Fibroblast of lung (primary cell): ENCODE measurements around the gene USH2A. TPM values are rescaled to one million over a fixed set of nuclear protein-coding genes. Genes with fewer than 3 reads are reported as not detected.

Experiments
- DNase-seq, 2 donors: peaks; one replicate each; pipeline versions ENCODE4 v3.0.0 to v3.0.0-alpha.2; 2010; ENCODE audit warnings: low read depth in 2 of 2
- H2AFZ ChIP-seq: 2 replicates; pipeline ENCODE4 v1.5.1; 2012; ENCODE audit warnings: low read length, control low read depth, inconsistent platforms
- H3K27ac ChIP-seq: 2 replicates; pipeline ENCODE4 v1.5.1; 2011; ENCODE audit warnings: low read length, control low read depth; ENCODE audit not compliant: insufficient read depth
- H3K27me3 ChIP-seq: 2 replicates; pipeline ENCODE4 v1.5.1; 2011; ENCODE audit warnings: mild to moderate bottlenecking, low read length; ENCODE audit not compliant: control insufficient read depth, insufficient read depth
- H3K36me3 ChIP-seq: 2 replicates; pipeline ENCODE4 v1.5.1; 2011; ENCODE audit warnings: low read length; ENCODE audit not compliant: control insufficient read depth, insufficient read depth
- H3K4me1 ChIP-seq: 2 replicates; pipeline ENCODE4 v1.5.1; 2011; ENCODE audit warnings: low read length; ENCODE audit not compliant: control insufficient read depth, insufficient read depth; ENCODE audit errors: extremely low read depth
- H3K4me2 ChIP-seq: 2 replicates; pipeline ENCODE4 v1.5.1; 2011; ENCODE audit warnings: low read length, control low read depth; ENCODE audit not compliant: insufficient read depth; ENCODE audit errors: extremely low read depth
- H3K4me3 ChIP-seq, 4 experiments: fragments of 200-600 bp in 1 of 4; sonication (generic) in 1 of 4; replicated peaks in 1 of 4; 2 replicates each; pipeline ENCODE4 v1.5.1; 2011 to 2016; ENCODE audit warnings: low read length in 4 of 4, low read depth in 3 of 4, mild to moderate bottlenecking in 3 of 4, control low read depth in 2 of 4, inconsistent platforms in 1 of 4, mixed read lengths in 1 of 4; ENCODE audit not compliant: insufficient read depth in 1 of 4; ENCODE audit errors: control extremely low read depth in 1 of 4
- H3K79me2 ChIP-seq: 2 replicates; pipeline ENCODE4 v1.5.1; 2012; ENCODE audit warnings: mild to moderate bottlenecking, low read length, inconsistent platforms; ENCODE audit not compliant: control insufficient read depth, insufficient read depth
- H3K9ac ChIP-seq: 2 replicates; pipeline ENCODE4 v1.5.1; 2011; ENCODE audit warnings: mild to moderate bottlenecking, low read length, control low read depth; ENCODE audit not compliant: insufficient read depth
- H3K9me3 ChIP-seq: 2 replicates; pipeline ENCODE4 v1.5.1; 2012; ENCODE audit warnings: low read depth, low read length; ENCODE audit not compliant: control insufficient read depth, insufficient read depth
- H4K20me1 ChIP-seq: 2 replicates; pipeline ENCODE4 v1.5.1; 2011; ENCODE audit warnings: low read length; ENCODE audit not compliant: control insufficient read depth, insufficient read depth; ENCODE audit errors: extremely low read depth
- CTCF ChIP-seq, 2 donors: IDR thresholded peaks in 1 of 2; conservative IDR thresholded peaks in 1 of 2; 1 replicate in 1 of 2; 2 replicates in 1 of 2; pipeline ENCODE4 v1.5.1; 2011 to 2012; ENCODE audit warnings: low read length in 2 of 2, control low read depth in 1 of 2, inconsistent platforms in 1 of 2, low read depth in 1 of 2, mild to moderate bottlenecking in 1 of 2
- EZH2 ChIP-seq: IDR thresholded peaks from 2 replicates; pipeline ENCODE4 v1.5.1; 2012; ENCODE audit warnings: low read length, control low read depth, mild to moderate bottlenecking; ENCODE audit errors: missing control alignments
- polyA plus RNA-seq, 2 donors: library from polyadenylated mRNA; depleted of rRNA in 1 of 2; stranded (reverse) in 1 of 2; unstranded in 1 of 2; fragments of >200 nt; gene quantifications; 2 replicates each; pipeline ENCODE4 v1.2.1, GENCODE V29; 2011 to 2012; ENCODE audit warnings: missing spikeins in 1 of 2
- total RNA-seq: library from RNA; depleted of rRNA; stranded (reverse); fragments of >200 nt; gene quantifications from 2 replicates; pipeline ENCODE4 v1.2.1, GENCODE V29; 2014

Gene USH2A
- total and polyA plus RNA-seq, 2 donors (not counting 1 experiment from before 2014, with no cell fraction given) = under 0.01 to 0.01 TPM

- Histone ChIP-seq H2AFZ (no peak overlapping the region), H3K9ac (no peak overlapping the region), H4K20me1 (no peaks in the 10 kb centered on the region), H3K4me1 (no peaks in the 10 kb centered on the region), H3K27ac (no peak overlapping the region), H3K4me3 (no peak overlapping the region), H3K4me2 (no peak overlapping the region), H3K27me3 (no peaks in the 10 kb centered on the region), H3K9me3 (no peaks in the 10 kb centered on the region), H3K79me2 (no peaks in the 10 kb centered on the region), H3K36me3 (no peaks in the 10 kb centered on the region)
- TF ChIP-seq EZH2 (no peak), CTCF (conservative IDR thresholded peaks at IDR 0.05 in 1 of 2, IDR thresholded peaks at IDR 0.05 in 1 of 2; ENCODE audit: low read depth in 1 of 2, low read length in 2 of 2) (no peak)
- no peak for DNase-seq
Observed at GRCh38 chr1:215860833-215861232, 562.4 kb downstream of the USH2A start.

GRCh38 chr1:215857317-215857716 is 565.9 kb downstream of the USH2A start:
- Histone ChIP-seq H4K20me1 (no peaks in the 10 kb centered on the region), H3K36me3 (no peaks in the 10 kb centered on the region), H3K9me3 (no peaks in the 10 kb centered on the region), H3K4me2 (no peak overlapping the region), H3K4me3 (no peak overlapping the region), H3K9ac (no peak overlapping the region), H3K27ac (no peak overlapping the region), H3K79me2 (no peaks in the 10 kb centered on the region), H3K4me1 (no peaks in the 10 kb centered on the region), H3K27me3 (no peaks in the 10 kb centered on the region), H2AFZ (no peak overlapping the region)
- DNase-seq = no peak
- TF ChIP-seq EZH2 = no peak
- no peak for TF ChIP-seq CTCF (conservative IDR thresholded peaks at IDR 0.05 in 1 of 2, IDR thresholded peaks at IDR 0.05 in 1 of 2; ENCODE audit: low read depth in 1 of 2, low read length in 2 of 2)

GRCh38 chr1:215845234-215845891 is 577.9 kb downstream of the USH2A start:
- Histone ChIP-seq H3K36me3 (no peaks in the 10 kb centered on the region), H3K4me3 (no peak overlapping the region), H3K79me2 (no peaks in the 10 kb centered on the region), H3K9ac (no peak overlapping the region), H2AFZ (no peak overlapping the region), H3K4me1 (peaks cover 2% of the 10 kb centered on the region), H3K27ac (peak overlapping the region; percentile 46), H3K9me3 (no peaks in the 10 kb centered on the region), H3K4me2 (peak overlapping the region; percentile 48), H3K27me3 (no peaks in the 10 kb centered on the region), H4K20me1 (no peaks in the 10 kb centered on the region)
- peak; percentile 91 to 92 for DNase-seq
- TF ChIP-seq CTCF (conservative IDR thresholded peaks at IDR 0.05 in 1 of 2, IDR thresholded peaks at IDR 0.05 in 1 of 2; ENCODE audit: low read depth in 1 of 2, low read length in 2 of 2) = no peak
- no peak for TF ChIP-seq EZH2
